ENCODE measurements around the gene LAMTOR5. TPM values are rescaled to one million over a fixed set of nuclear protein-coding genes. Genes with fewer than 3 reads are reported as not detected.
"Not testable (repeated sequence)": the region's sequence is repeated elsewhere in the genome, so short reads cannot be mapped to it uniquely, and the experiment has no call there.

The LAMTOR5 gene
- total and polyA plus RNA-seq, 2 donors: 144 to 296 TPM

DNA sequence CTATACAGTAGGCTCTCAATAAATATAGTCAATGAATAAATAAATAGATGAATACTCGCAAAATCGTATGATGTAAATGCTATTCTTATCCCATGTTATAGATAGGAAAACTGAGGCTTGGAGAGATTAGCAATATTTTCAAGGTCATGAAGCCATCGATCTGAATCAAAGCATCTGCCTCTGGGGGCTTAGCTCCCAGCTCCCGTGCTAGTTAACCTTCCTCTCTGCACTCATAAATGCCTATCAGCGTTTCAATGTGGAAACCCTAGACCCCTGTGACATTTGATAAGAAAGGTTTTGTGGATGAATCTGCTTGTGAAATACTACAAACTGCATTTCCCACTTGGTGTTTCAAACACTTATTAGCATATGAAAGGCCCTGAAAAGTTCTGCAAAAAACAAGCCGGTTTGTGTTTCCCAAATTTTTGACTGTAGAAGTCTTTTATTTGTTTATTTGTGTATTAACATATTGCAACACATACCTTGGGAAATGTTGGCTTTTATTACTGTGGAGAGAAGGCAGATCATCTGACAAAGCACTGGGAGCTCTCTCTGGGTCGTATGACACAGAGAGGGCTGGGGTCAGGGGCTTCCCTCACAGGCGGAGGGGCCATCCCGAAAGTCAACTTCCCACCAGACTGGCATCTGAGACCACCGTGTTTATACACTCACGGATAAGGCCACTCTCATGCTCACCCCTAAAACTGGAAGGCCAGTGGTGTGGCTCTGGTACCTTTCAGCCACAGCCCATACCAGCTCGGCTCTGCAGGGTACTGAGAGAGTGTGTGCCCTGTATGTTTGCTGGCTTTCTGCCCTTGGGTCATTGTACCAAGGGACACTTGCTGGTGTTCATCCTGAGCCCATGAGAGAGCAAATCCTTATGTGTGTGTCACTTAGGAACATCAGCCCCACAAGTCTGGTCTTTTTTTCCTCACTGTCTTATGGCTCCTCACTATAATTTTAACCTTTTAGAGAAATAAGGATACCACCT is 42.5 kb upstream of the LAMTOR5 start:
- Histone ChIP-seq H3K9me3 (ENCODE audit: control insufficient read depth in 2 of 2, insufficient read depth in 1 of 2, low read length in 1 of 2) (no peaks in the 10 kb centered on the region), H3K36me3 (ENCODE audit: control insufficient read depth in 2 of 2, insufficient read depth in 2 of 2, low read length in 1 of 2) (no peaks in the 10 kb centered on the region), H3K27ac (ENCODE audit: low read depth in 1 of 2, low read length in 1 of 2) (no peak overlapping the region), H3K4me3 (ENCODE audit: low read length in 2 of 2) (no peak overlapping the region), H3K27me3 (ENCODE audit: control insufficient read depth in 2 of 2, insufficient read depth in 1 of 2, low read length in 1 of 2) (peaks cover 0 to 26% of the 10 kb centered on the region in 2 donors), H3K4me1 (ENCODE audit: control insufficient read depth in 2 of 2, insufficient read depth in 2 of 2, low read length in 2 of 2) (no peaks in the 10 kb centered on the region)
- 84% methylated on average over 12 of the region's 12 CpGs for WGBS
- no peak for DNase-seq (ENCODE audit: low read depth in 6 of 9, low spot score in 9 of 9)

DNA sequence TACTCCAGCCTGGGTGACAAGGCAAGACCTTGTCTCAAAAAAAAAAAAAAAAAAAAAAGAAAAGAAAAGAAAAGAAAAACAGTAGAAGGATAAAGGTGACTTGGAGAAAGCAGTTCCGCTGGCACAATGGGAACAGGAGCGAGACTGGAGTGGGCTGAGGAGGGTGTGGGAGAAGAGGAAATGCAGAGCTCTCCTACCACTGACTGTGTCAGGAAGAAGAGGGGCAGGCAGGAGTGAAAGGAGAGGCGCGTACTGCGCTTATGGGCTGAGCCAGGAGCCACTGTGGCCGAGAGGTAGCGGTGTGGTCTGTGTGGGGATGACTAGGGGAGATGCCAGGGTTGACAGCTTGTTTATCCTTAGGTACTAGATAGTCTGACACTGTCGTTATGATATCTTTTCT is 37.1 kb upstream of the LAMTOR5 start:
- Histone ChIP-seq H3K36me3 (ENCODE audit: control insufficient read depth in 2 of 2, insufficient read depth in 2 of 2, low read length in 1 of 2) (no peaks in the 10 kb centered on the region), H3K4me1 (ENCODE audit: control insufficient read depth in 2 of 2, insufficient read depth in 2 of 2, low read length in 2 of 2) (no peaks in the 10 kb centered on the region), H3K27me3 (ENCODE audit: control insufficient read depth in 2 of 2, insufficient read depth in 1 of 2, low read length in 1 of 2) (peaks cover 0 to 7% of the 10 kb centered on the region in 2 donors), H3K27ac (ENCODE audit: low read depth in 1 of 2, low read length in 1 of 2) (no peak overlapping the region), H3K9me3 (ENCODE audit: control insufficient read depth in 2 of 2, insufficient read depth in 1 of 2, low read length in 1 of 2) (no peaks in the 10 kb centered on the region), H3K4me3 (ENCODE audit: low read length in 2 of 2) (no peak overlapping the region)
- WGBS: 79% methylated on average over 8 of the region's 8 CpGs
- no peak for DNase-seq (ENCODE audit: low read depth in 6 of 9, low spot score in 9 of 9)

DNA sequence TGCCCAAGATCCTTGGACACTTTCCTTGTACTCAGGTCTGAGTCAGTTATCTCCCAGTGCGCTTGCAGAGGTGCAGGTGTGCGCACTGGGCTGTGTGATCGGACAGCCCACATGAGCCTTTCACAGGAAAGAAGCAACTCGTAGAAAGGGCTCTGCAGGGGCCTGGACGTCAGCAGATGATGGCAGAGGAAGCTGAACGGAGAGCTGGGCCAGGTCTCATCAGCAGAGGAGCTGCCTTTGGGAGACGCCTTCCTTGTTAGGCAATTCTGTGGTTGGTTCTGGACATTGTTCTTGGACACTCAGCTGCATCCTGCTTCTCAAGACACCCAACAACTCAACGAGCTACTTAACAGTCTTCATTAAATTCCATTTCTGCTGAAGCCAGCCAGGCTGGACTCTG is 36.0 kb upstream of the LAMTOR5 start:
- 89% methylated on average over 8 of the region's 8 CpGs for WGBS
- H3K27ac ChIP-seq (ENCODE audit: low read depth in 1 of 2, low read length in 1 of 2): no peak overlapping the region
- H3K27me3 ChIP-seq (ENCODE audit: control insufficient read depth in 2 of 2, insufficient read depth in 1 of 2, low read length in 1 of 2): peaks cover 0 to 5% of the 10 kb centered on the region in 2 donors
- H3K4me1 ChIP-seq (ENCODE audit: control insufficient read depth in 2 of 2, insufficient read depth in 2 of 2, low read length in 2 of 2): no peaks in the 10 kb centered on the region
- no peak for DNase-seq (ENCODE audit: low read depth in 6 of 9, low spot score in 9 of 9)
- no peak overlapping the region for H3K4me3 ChIP-seq (ENCODE audit: low read length in 2 of 2)
- no peaks in the 10 kb centered on the region for H3K36me3 ChIP-seq (ENCODE audit: control insufficient read depth in 2 of 2, insufficient read depth in 2 of 2, low read length in 1 of 2)
- H3K9me3 ChIP-seq (ENCODE audit: control insufficient read depth in 2 of 2, insufficient read depth in 1 of 2, low read length in 1 of 2): no peaks in the 10 kb centered on the region

DNA sequence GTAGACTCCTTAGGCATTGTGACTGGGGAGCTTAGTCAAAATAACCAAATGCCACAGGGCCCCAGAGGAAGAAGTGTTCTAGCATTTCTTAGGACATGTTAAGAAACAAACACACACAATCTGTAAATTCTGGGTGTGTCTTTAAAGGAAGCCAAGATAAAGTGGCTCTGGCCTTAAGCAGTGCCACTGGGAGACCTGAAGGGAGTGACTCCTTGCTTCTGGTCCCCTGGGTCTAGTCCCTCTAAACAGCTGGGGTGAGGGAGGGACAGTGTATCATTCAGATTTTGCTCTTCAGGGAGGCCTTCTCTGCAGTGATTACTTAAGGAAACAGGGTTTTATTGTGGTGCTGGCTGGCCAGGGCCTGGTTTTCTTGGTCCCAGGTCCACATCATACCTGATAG is 34.4 kb upstream of the LAMTOR5 start:
- no peaks in the 10 kb centered on the region for H3K36me3 ChIP-seq (ENCODE audit: control insufficient read depth in 2 of 2, insufficient read depth in 2 of 2, low read length in 1 of 2)
- no peaks in the 10 kb centered on the region for H3K9me3 ChIP-seq (ENCODE audit: control insufficient read depth in 2 of 2, insufficient read depth in 1 of 2, low read length in 1 of 2)
- DNase-seq (ENCODE audit: low read depth in 6 of 9, low spot score in 9 of 9): no peak
- H3K27ac ChIP-seq (ENCODE audit: low read depth in 1 of 2, low read length in 1 of 2): no peak overlapping the region
- H3K27me3 ChIP-seq (ENCODE audit: control insufficient read depth in 2 of 2, insufficient read depth in 1 of 2, low read length in 1 of 2): peaks cover 0 to 3% of the 10 kb centered on the region in 2 donors
- no peak overlapping the region for H3K4me3 ChIP-seq (ENCODE audit: low read length in 2 of 2)
- no peaks in the 10 kb centered on the region for H3K4me1 ChIP-seq (ENCODE audit: control insufficient read depth in 2 of 2, insufficient read depth in 2 of 2, low read length in 2 of 2)

DNA sequence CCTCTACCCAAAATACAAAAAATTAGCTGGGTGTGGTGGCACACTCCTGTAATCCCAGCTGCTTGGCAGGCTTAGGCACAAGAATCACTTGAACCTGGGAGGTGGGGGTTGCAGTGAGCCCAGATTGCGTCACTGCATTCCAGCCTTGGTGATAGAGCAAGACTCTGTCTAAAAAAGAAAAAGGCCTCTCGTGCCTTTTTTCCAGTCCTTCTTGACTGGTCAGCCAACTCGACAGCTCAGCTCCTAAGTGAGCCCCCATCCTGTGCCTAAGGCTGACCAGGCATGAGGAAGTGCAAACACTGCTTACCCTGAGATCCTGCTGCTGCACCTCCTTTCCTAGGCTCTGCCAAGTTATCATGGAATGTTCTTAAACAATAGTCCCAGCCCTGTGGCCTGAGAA is 33.4 kb upstream of the LAMTOR5 start:
- Histone ChIP-seq H3K9me3 (ENCODE audit: control insufficient read depth in 2 of 2, insufficient read depth in 1 of 2, low read length in 1 of 2) (no peaks in the 10 kb centered on the region), H3K27ac (ENCODE audit: low read depth in 1 of 2, low read length in 1 of 2) (no peak overlapping the region), H3K27me3 (ENCODE audit: control insufficient read depth in 2 of 2, insufficient read depth in 1 of 2, low read length in 1 of 2) (peaks cover 0 to 3% of the 10 kb centered on the region in 2 donors), H3K36me3 (ENCODE audit: control insufficient read depth in 2 of 2, insufficient read depth in 2 of 2, low read length in 1 of 2) (no peaks in the 10 kb centered on the region), H3K4me1 (ENCODE audit: control insufficient read depth in 2 of 2, insufficient read depth in 2 of 2, low read length in 2 of 2) (no peaks in the 10 kb centered on the region), H3K4me3 (ENCODE audit: low read length in 2 of 2) (no peak overlapping the region)
- 72% methylated on average over 3 of the region's 3 CpGs for WGBS
- no peak for DNase-seq (ENCODE audit: low read depth in 6 of 9, low spot score in 9 of 9)

DNA sequence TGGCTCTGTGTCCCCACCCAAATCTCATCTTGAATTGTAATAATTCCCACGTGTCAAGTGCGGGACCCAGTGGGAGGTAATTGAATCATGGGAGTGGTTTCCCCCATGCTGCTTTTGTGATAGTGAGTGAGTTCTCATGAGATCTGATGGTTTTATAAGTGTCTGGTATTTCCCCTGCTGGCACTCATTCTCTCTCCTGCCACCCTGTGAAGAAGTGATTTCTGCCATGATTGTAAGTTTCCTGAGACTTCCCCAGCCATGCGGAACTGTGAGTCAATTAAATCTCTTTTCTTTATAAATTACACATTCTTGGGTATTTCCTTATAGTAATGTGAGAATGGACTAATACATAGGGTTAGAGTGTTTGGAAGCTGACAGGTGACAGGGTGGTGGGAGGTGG is 32.4 kb upstream of the LAMTOR5 start:
- not testable (repeated sequence) for H3K27me3 ChIP-seq (ENCODE audit: control insufficient read depth in 2 of 2, insufficient read depth in 1 of 2, low read length in 1 of 2); H3K4me3 ChIP-seq (ENCODE audit: low read length in 2 of 2); H3K9me3 ChIP-seq (ENCODE audit: control insufficient read depth in 2 of 2, insufficient read depth in 1 of 2, low read length in 1 of 2); DNase-seq (ENCODE audit: low read depth in 6 of 9, low spot score in 9 of 9); H3K4me1 ChIP-seq (ENCODE audit: control insufficient read depth in 2 of 2, insufficient read depth in 2 of 2, low read length in 2 of 2); H3K27ac ChIP-seq (ENCODE audit: low read depth in 1 of 2, low read length in 1 of 2); H3K36me3 ChIP-seq (ENCODE audit: control insufficient read depth in 2 of 2, insufficient read depth in 2 of 2, low read length in 1 of 2)
- WGBS: 95% methylated on average over 3 of the region's 3 CpGs

DNA sequence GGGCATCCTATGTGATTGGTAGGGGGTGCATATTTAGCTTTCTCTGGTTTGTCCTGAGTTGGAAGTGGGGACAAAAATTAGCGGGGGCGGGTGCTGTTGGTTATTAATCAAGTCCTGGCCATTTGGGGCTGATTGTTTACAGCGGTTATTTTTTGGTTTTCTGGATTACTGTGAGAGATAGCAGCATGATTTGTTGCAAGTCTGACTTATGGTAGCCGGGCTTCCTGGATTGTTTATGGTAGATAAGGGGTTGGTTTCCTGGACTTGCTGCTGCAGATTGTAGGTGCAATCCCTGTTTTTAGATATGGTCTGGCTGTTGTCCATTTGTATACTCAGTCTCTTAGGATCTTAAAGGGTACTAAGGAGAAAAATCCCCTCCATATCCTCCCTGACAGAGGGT is 31.4 kb upstream of the LAMTOR5 start:
- DNase-seq (ENCODE audit: low read depth in 6 of 9, low spot score in 9 of 9): no peak
- H3K4me3 ChIP-seq (ENCODE audit: low read length in 2 of 2): no peak overlapping the region

DNA sequence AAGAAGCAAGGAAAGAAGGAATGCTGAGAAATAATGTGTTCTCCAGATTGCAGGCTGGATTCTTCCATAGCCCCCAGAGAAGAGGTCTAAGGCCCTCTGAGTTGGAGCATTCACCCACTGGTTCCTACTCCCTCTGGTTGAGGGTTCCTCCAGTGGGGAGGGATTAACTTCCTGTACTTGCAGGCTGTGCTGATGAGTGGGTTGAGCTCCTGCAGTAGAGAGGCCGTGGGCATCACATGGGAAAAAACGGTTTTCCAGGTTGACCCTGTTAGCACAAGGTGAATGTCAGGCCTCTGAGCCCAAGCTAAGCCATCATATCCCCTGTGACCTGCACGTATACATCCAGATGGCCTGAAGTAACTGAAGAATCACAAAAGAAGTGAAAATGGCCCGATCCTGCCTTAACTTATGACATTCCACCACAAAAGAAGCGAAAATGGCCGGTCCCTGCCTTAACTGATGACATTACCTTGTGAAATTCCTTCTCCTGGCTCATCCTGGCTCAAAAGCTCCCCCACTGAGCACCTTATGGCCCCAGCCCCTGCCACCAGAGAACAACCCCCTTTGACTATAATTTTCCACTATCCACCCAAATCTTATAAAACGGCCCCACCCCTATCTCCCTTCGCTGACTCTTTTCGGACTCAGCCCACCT is 30.3 kb upstream of the LAMTOR5 start:
- DNase-seq (ENCODE audit: low read depth in 6 of 9, low spot score in 9 of 9); H3K36me3 ChIP-seq (ENCODE audit: control insufficient read depth in 2 of 2, insufficient read depth in 2 of 2, low read length in 1 of 2); H3K27ac ChIP-seq (ENCODE audit: low read depth in 1 of 2, low read length in 1 of 2); H3K9me3 ChIP-seq (ENCODE audit: control insufficient read depth in 2 of 2, insufficient read depth in 1 of 2, low read length in 1 of 2); H3K4me1 ChIP-seq (ENCODE audit: control insufficient read depth in 2 of 2, insufficient read depth in 2 of 2, low read length in 2 of 2); H3K4me3 ChIP-seq (ENCODE audit: low read length in 2 of 2); H3K27me3 ChIP-seq (ENCODE audit: control insufficient read depth in 2 of 2, insufficient read depth in 1 of 2, low read length in 1 of 2): not testable (repeated sequence)
- WGBS: 94% methylated on average over 9 of the region's 9 CpGs

More for the DNA sequence above, 31.4 kb upstream of the LAMTOR5 start:
- no peaks in the 10 kb centered on the region for H3K9me3 ChIP-seq (ENCODE audit: control insufficient read depth in 2 of 2, insufficient read depth in 1 of 2, low read length in 1 of 2)
- no peaks in the 10 kb centered on the region for H3K36me3 ChIP-seq (ENCODE audit: control insufficient read depth in 2 of 2, insufficient read depth in 2 of 2, low read length in 1 of 2)
- no peak overlapping the region for H3K27ac ChIP-seq (ENCODE audit: low read depth in 1 of 2, low read length in 1 of 2)
- peaks cover 0 to 3% of the 10 kb centered on the region in 2 donors for H3K27me3 ChIP-seq (ENCODE audit: control insufficient read depth in 2 of 2, insufficient read depth in 1 of 2, low read length in 1 of 2)
- no peaks in the 10 kb centered on the region for H3K4me1 ChIP-seq (ENCODE audit: control insufficient read depth in 2 of 2, insufficient read depth in 2 of 2, low read length in 2 of 2)
- WGBS: 60% methylated on average over 4 of the region's 4 CpGs

DNA sequence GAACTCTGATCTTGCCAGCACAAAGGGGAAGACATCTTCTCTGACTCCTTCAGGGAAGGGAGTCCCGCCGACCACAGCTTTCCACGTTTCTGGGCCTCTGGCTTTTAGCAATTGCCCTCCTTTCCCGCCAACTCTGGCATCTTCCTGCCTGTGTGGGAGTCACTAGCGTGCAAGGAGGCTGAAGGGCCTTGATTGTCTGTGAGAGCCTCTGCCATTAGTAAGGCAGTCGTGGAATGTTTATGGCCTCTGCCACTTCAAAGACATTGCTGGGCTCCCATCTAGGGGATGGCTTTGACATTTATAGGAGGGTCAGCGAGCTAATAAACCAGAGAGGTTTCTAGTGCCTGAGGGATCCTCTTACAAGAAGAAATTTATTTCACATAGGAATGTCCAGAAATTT is 29.1 kb upstream of the LAMTOR5 start:
- no peak for DNase-seq (ENCODE audit: low read depth in 6 of 9, low spot score in 9 of 9)
- Histone ChIP-seq H3K4me3 (ENCODE audit: low read length in 2 of 2) (no peak overlapping the region), H3K4me1 (ENCODE audit: control insufficient read depth in 2 of 2, insufficient read depth in 2 of 2, low read length in 2 of 2) (no peaks in the 10 kb centered on the region), H3K27ac (ENCODE audit: low read depth in 1 of 2, low read length in 1 of 2) (no peak overlapping the region), H3K9me3 (ENCODE audit: control insufficient read depth in 2 of 2, insufficient read depth in 1 of 2, low read length in 1 of 2) (no peaks in the 10 kb centered on the region), H3K36me3 (ENCODE audit: control insufficient read depth in 2 of 2, insufficient read depth in 2 of 2, low read length in 1 of 2) (no peaks in the 10 kb centered on the region), H3K27me3 (ENCODE audit: control insufficient read depth in 2 of 2, insufficient read depth in 1 of 2, low read length in 1 of 2) (peaks cover 0 to 3% of the 10 kb centered on the region in 2 donors)
- 96% methylated on average over 7 of the region's 7 CpGs for WGBS
